B cell (primary cell): ENCODE measurements around the gene CDHR3. TPM values are rescaled to one million over a fixed set of nuclear protein-coding genes. Genes with fewer than 3 reads are reported as not detected.

Experiments
- ATAC-seq: fragments of 200-7000 bp; cut with Tn5 transposase; one replicate; pipeline ENCODE4 v1.10.0; 2021; ENCODE audit warnings: low read depth, mild to moderate bottlenecking, moderate number of reproducible peaks, moderate library complexity
- CTCF ChIA-PET: fragments of 350-600 bp; sonication (Branson Sonifier 250); formaldehyde crosslinking; loops from one replicate; lab custom pipeline; 2021; ENCODE audit warnings: antibody characterized with exemption, inconsistent platforms; lab: Charles Lee
- POLR2A ChIA-PET: fragments of 350-600 bp; sonication (Branson Sonifier 250); formaldehyde crosslinking; loops from one replicate; lab custom pipeline; 2021; ENCODE audit warnings: antibody characterized with exemption; lab: Charles Lee
- DNase-seq: peaks from one replicate; pipeline ENCODE4 v3.0.0; 2013
- H2AFZ ChIP-seq: 2 replicates; pipeline ENCODE4 v1.6.1; 2012; ENCODE audit warnings: mild to moderate bottlenecking, low read depth, low read length; ENCODE audit not compliant: insufficient read depth, poor library complexity, severe bottlenecking
- H3K27ac ChIP-seq, 2 donors: 1 replicate in 1 of 2; 2 replicates in 1 of 2; pipeline ENCODE4 v1.5.1; 2012 to 2013; ENCODE audit warnings: low read length in 2 of 2, mild to moderate bottlenecking in 2 of 2, moderate library complexity in 1 of 2
- H3K27me3 ChIP-seq, 4 experiments: fragments of 200-600 bp in 1 of 4; sonication (generic) in 1 of 4; replicated peaks in 1 of 4; 1 replicate in 2 of 4; 2 replicates in 2 of 4; pipeline versions ENCODE4 v1.6.1 to v1.7.0; 2013 to 2016; ENCODE audit warnings: low read length in 3 of 4, mild to moderate bottlenecking in 2 of 4, mixed read lengths in 1 of 4, moderate library complexity in 1 of 4; ENCODE audit not compliant: insufficient read depth in 4 of 4, control insufficient read depth in 3 of 4; ENCODE audit errors: control extremely low read depth in 1 of 4
- H3K36me3 ChIP-seq, 2 experiments: replicated peaks in 1 of 2; 1 replicate in 1 of 2; 2 replicates in 1 of 2; pipeline versions ENCODE4 v1.6.1 to v1.7.1; 2013; ENCODE audit warnings: low read length in 1 of 2; ENCODE audit not compliant: insufficient read depth in 2 of 2, control insufficient read depth in 1 of 2; ENCODE audit errors: control extremely low read depth in 1 of 2, extremely low read depth in 1 of 2
- H3K4me1 ChIP-seq, 2 donors: fragments of 200-600 bp in 1 of 2; sonication (generic) in 1 of 2; 1 replicate in 1 of 2; 2 replicates in 1 of 2; pipeline versions ENCODE4 v1.5.1 to v1.6.1; 2013 to 2017; ENCODE audit warnings: low read length in 2 of 2; ENCODE audit not compliant: control insufficient read depth in 2 of 2, insufficient read depth in 2 of 2
- H3K4me2 ChIP-seq: replicated peaks from 2 replicates; pipeline ENCODE3; 2012; ENCODE audit warnings: mild to moderate bottlenecking, low read depth, low read length; ENCODE audit not compliant: poor library complexity, severe bottlenecking
- H3K4me3 ChIP-seq, 5 experiments: fragments of 200-600 bp in 1 of 5; sonication (generic) in 1 of 5; 1 replicate in 3 of 5; 2 replicates in 2 of 5; pipeline versions ENCODE4 v1.5.1 to v1.7.0; 2011 to 2016; ENCODE audit warnings: low read length in 4 of 5, mild to moderate bottlenecking in 4 of 5, low read depth in 2 of 5, control low read depth in 1 of 5, moderate library complexity in 1 of 5; ENCODE audit not compliant: insufficient read depth in 1 of 5; ENCODE audit errors: control extremely low read depth in 1 of 5, extremely low read depth in 1 of 5
- H3K79me2 ChIP-seq: fragments of 200-600 bp; sonication (generic); one replicate; pipeline ENCODE4 v1.6.0; 2016; ENCODE audit warnings: low read length; ENCODE audit not compliant: control insufficient read depth, insufficient read depth
- H3K9ac ChIP-seq: fragments of 200-600 bp; sonication (generic); 2 replicates; pipeline ENCODE4 v1.6.1; 2017; ENCODE audit warnings: mild to moderate bottlenecking, low read length, moderate library complexity
- H3K9me3 ChIP-seq, 3 donors: one replicate each; pipeline versions ENCODE4 v1.6.1 to v1.7.1; 2013; ENCODE audit warnings: low read length in 2 of 3; ENCODE audit not compliant: control insufficient read depth in 2 of 3, insufficient read depth in 1 of 3; ENCODE audit errors: control extremely low read depth in 1 of 3
- H4K20me1 ChIP-seq: 2 replicates; pipeline ENCODE4 v1.6.0; 2012; ENCODE audit warnings: mild to moderate bottlenecking, low read length; ENCODE audit not compliant: insufficient read depth, control insufficient read depth, poor library complexity, severe bottlenecking
- H3K27ac Mint-ChIP-seq: one replicate; pipeline ENCODE4 v1.8.0; 2021; ENCODE audit warnings: mixed read lengths
- H3K27me3 Mint-ChIP-seq: one replicate; pipeline ENCODE4 v1.8.0; 2021; ENCODE audit warnings: mixed read lengths
- H3K4me1 Mint-ChIP-seq: one replicate; pipeline ENCODE4 v1.8.0; 2021; ENCODE audit warnings: mixed read lengths
- H3K4me3 Mint-ChIP-seq: one replicate; pipeline ENCODE4 v1.8.0; 2021; ENCODE audit warnings: mixed read lengths
- H3K9me3 Mint-ChIP-seq: one replicate; pipeline ENCODE4 v1.8.0; 2022; ENCODE audit warnings: mixed read lengths; ENCODE audit not compliant: insufficient read depth
- CTCF ChIP-seq: fragments of 200-600 bp; IDR thresholded peaks from one replicate; pipeline ENCODE4 v1.8.0; 2022; ENCODE audit warnings: antibody characterized with exemption, mild to moderate bottlenecking
- EZH2 ChIP-seq: IDR thresholded peaks from 2 replicates; pipeline ENCODE4 v1.6.1; 2012; ENCODE audit warnings: borderline replicate concordance, low read depth, mild to moderate bottlenecking, moderate library complexity, low read length; ENCODE audit not compliant: insufficient read depth, poor library complexity, severe bottlenecking
- WGBS: methylation state at CpG from one replicate; pipeline ENCODE4 v1.1.5; 2013; ENCODE audit warnings: missing lambda C conversion rate; ENCODE audit not compliant: insufficient coverage; 5-methylcytosine and 5-hydroxymethylcytosine counted together
- intact Hi-C: fragments of 100-400 bp; cut with micrococcal nuclease; formaldehyde crosslinking; loops from one replicate; pipeline ENCODE4 v1.10.0; 2022
- polyA plus RNA-seq: library from polyadenylated mRNA; depleted of rRNA; stranded (reverse); fragments of >200 nt; gene quantifications from 2 replicates; pipeline ENCODE4 v1.2.3, GENCODE V29; 2012
- total RNA-seq, 2 donors: library from RNA; stranded (reverse); fragments of 120-200 nt in 1 of 2; gene quantifications; 1 replicate in 1 of 2; 2 replicates in 1 of 2; pipeline versions ENCODE4 v1.2.3 to v1.2.4, GENCODE V29; 2013 to 2022

CDHR3 gene
- total and polyA plus RNA-seq, 2 donors (not counting 1 experiment from before 2014, with no cell fraction given), result 0.34 to 2.6 TPM

DNA sequence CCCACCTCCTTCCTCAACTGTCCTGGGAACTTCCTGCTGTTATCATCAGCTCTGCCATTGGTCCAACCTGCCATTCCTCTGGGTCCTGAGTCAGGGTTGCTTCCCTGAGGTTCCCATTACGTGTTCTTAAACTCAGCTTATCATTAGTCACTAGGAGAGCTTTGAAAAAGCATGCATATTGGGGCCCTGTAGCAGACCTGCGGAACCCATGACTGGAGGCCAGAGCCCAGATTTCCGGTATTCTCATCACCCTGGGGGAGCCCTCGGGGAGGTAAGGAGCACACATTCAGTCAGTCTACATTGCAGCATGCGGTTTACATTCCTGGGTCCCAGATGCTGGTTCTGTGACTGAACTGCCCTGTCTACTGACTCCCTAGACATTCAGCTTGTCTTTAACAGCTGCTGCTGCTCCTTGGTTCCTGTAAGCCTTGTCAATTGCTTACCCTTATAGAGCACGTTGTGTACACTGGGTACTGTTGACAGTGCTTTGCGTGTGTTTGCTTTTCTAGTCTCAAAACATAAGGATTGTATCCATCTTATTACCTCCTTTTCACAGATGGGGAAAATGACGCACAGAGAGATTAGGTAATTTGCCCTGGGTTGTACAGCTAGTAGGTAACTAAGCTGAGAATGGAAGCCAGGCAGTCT is 12.8 kb downstream of the CDHR3 start:
- H2AFZ ChIP-seq, result no peak overlapping the region
- no peaks in the 10 kb centered on the region for H4K20me1 ChIP-seq
- 85% methylated on average over 4 of the region's 8 CpGs for WGBS
- H3K4me3 ChIP-seq, result no peak overlapping the region
- ChIA-PET CTCF (interaction anchor here (1.1 kb wide), 1 partner anchor 9 kb away, joined by 4 read pairs; no protein-coding TSS in a partner anchor), POLR2A (no interaction called here)
- no peak overlapping the region for H3K4me2 ChIP-seq
- no peaks in the 10 kb centered on the region for H3K4me1 ChIP-seq
- H3K36me3 ChIP-seq, result no peaks in the 10 kb centered on the region
- H3K4me1 Mint-ChIP-seq, result no peaks in the 10 kb centered on the region
- H3K9me3 ChIP-seq, result no peaks in the 10 kb centered on the region
- ATAC-seq (no peak), DNase-seq (no peak)
- peaks cover 19% of the 10 kb centered on the region for H3K27me3 Mint-ChIP-seq
- no peak overlapping the region for H3K4me3 Mint-ChIP-seq
- TF ChIP-seq CTCF (no peak), EZH2 (no peak)
- no peaks in the 10 kb centered on the region for H3K9me3 Mint-ChIP-seq
- H3K27ac ChIP-seq, result no peak overlapping the region
- H3K27me3 ChIP-seq, result no peaks in the 10 kb centered on the region
- no peak overlapping the region for H3K27ac Mint-ChIP-seq
- intact Hi-C loops, result no loop called here
- no peak overlapping the region for H3K9ac ChIP-seq
- H3K79me2 ChIP-seq, result no peaks in the 10 kb centered on the region

- intact Hi-C loops, result no loop called here
- Histone ChIP-seq H3K4me1 (no peaks in the 10 kb centered on the region), H3K9me3 (no peaks in the 10 kb centered on the region), H3K4me2 (no peak overlapping the region), H3K27ac (no peak overlapping the region), H4K20me1 (no peaks in the 10 kb centered on the region), H3K27me3 (no peaks in the 10 kb centered on the region), H3K79me2 (no peaks in the 10 kb centered on the region), H3K36me3 (no peaks in the 10 kb centered on the region), H3K4me3 (no peak overlapping the region), H2AFZ (no peak overlapping the region), H3K9ac (no peak overlapping the region)
- DNase-seq, result no peak
- TF ChIP-seq CTCF (no peak), EZH2 (no peak)
- Mint-ChIP-seq H3K27ac (no peak overlapping the region), H3K4me1 (no peaks in the 10 kb centered on the region), H3K27me3 (peaks cover 22% of the 10 kb centered on the region), H3K4me3 (no peak overlapping the region), H3K9me3 (no peaks in the 10 kb centered on the region)
- ChIA-PET CTCF (interaction anchor here (0.5 kb wide), 1 partner anchor 11 kb away, joined by 3 read pairs; no protein-coding TSS in a partner anchor), POLR2A (no interaction called here)
- ATAC-seq, result no peak
- no CpG with 5 or more reads among the region's 4 CpGs for WGBS
These were observed 13.8 kb downstream of the CDHR3 start for GRCh38 chr7:105976868-105977267.
